HepG2 (cell line): ENCODE results near the gene DCTN3. TPM values are rescaled to one million over a fixed set of nuclear protein-coding genes. Genes with fewer than 3 reads are reported as not detected.

ENCODE experiments used
- DNMT3B ChIP-seq: conservative IDR thresholded peaks from 2 replicates; pipeline ENCODE4 v1.6.1; 2016; ENCODE audit warnings: missing biosample characterization, control low read depth
- DRAP1 ChIP-seq: IDR thresholded peaks from 2 replicates; pipeline ENCODE4 v1.6.1; 2016; ENCODE audit warnings: missing genetic modification reagents, missing compliant biosample characterization
- HNRNPH1 ChIP-seq: fragments of 200-400 bp; formaldehyde crosslinking; optimal IDR thresholded peaks from 2 replicates; pipeline ENCODE3; 2017; ENCODE audit warnings: mild to moderate bottlenecking, low read depth, low read length
- JUND ChIP-seq: sonication (generic); formaldehyde crosslinking; IDR thresholded peaks from 2 replicates; pipeline ENCODE4 v1.8.0; 2022; ENCODE audit warnings: mild to moderate bottlenecking, missing genetic modification reagents
- MXI1 ChIP-seq: IDR thresholded peaks from 3 replicates; pipeline ENCODE4 v1.6.1; 2012; ENCODE audit warnings: low read depth, low read length, inconsistent platforms, borderline replicate concordance
- PRDM4 ChIP-seq: sonication (generic); formaldehyde crosslinking; IDR thresholded peaks from 2 replicates; pipeline ENCODE4 v1.9.0; 2021; ENCODE audit warnings: missing genetic modification reagents, borderline replicate concordance
- RFXAP ChIP-seq: sonication (generic); formaldehyde crosslinking; IDR thresholded peaks from 2 replicates; pipeline ENCODE4 v1.4.0; 2020; ENCODE audit warnings: missing genetic modification reagents, borderline replicate concordance
- ZBTB3 ChIP-seq: sonication (generic); formaldehyde crosslinking; IDR thresholded peaks from 2 replicates; pipeline ENCODE4 v1.4.0; 2020; ENCODE audit warnings: low read depth, mild to moderate bottlenecking, moderate library complexity, missing genetic modification reagents, borderline replicate concordance
- ZFP36L1 ChIP-seq: sonication (generic); formaldehyde crosslinking; IDR thresholded peaks from 2 replicates; pipeline ENCODE4 v1.8.0; 2022; ENCODE audit warnings: mild to moderate bottlenecking, missing genetic modification reagents, moderate library complexity
- ZNF350 ChIP-seq: sonication (generic); formaldehyde crosslinking; IDR thresholded peaks from 2 replicates; pipeline ENCODE4 v1.4.0; 2020; ENCODE audit warnings: mild to moderate bottlenecking, low read depth, missing genetic modification reagents, borderline replicate concordance
- ZNF543 ChIP-seq: sonication (generic); formaldehyde crosslinking; IDR thresholded peaks from 2 replicates; pipeline ENCODE4 v1.4.0; 2020; ENCODE audit warnings: mild to moderate bottlenecking, missing genetic modification reagents
- ZNF607 ChIP-seq: sonication (generic); formaldehyde crosslinking; IDR thresholded peaks from 2 replicates; pipeline ENCODE4 v1.5.1; 2020; ENCODE audit warnings: missing genetic modification reagents, mild to moderate bottlenecking, borderline replicate concordance
- ZNF772 ChIP-seq: sonication (generic); formaldehyde crosslinking; IDR thresholded peaks from 2 replicates; pipeline ENCODE4 v1.5.0; 2020; ENCODE audit warnings: mild to moderate bottlenecking, missing genetic modification reagents
- polyA plus RNA-seq, 8 experiments: library from polyadenylated mRNA; depleted of rRNA in 3 of 8; stranded (reverse) in 7 of 8; unstranded in 1 of 8; fragments of >200 nt; fragmentation: Illumina TruSeq in 4 of 8; extraction: Trizol in 4 of 8; gene quantifications; 2 replicates each; pipeline versions ENCODE4 v1.2.1 to v1.2.3, GENCODE V29; 2011 to 2016; ENCODE audit warnings: low read depth in 4 of 8, missing spikeins in 1 of 8, mixed read lengths in 1 of 8; ENCODE audit not compliant: insufficient read depth in 1 of 8
- total RNA-seq, 5 experiments: library from RNA; depleted of rRNA; stranded (reverse); fragments of >200 nt; fragmentation: Illumina TruSeq; extraction: Trizol; gene quantifications; 2 replicates each; pipeline ENCODE4 v1.2.3, GENCODE V29; 2016; ENCODE audit warnings: low read depth in 1 of 5
- TF ChIP-seq, protein P1 (sequence below): IDR thresholded peaks from 2 replicates; pipeline ENCODE4 v1.6.1; 2016; ENCODE audit warnings: mild to moderate bottlenecking
- TF ChIP-seq, protein P2 (sequence below): sonication (generic); formaldehyde crosslinking; IDR thresholded peaks from 2 replicates; pipeline ENCODE4 v1.8.0; 2022; ENCODE audit warnings: low read depth, missing genetic modification reagents
- TF ChIP-seq, protein P3 (sequence below): sonication (generic); formaldehyde crosslinking; IDR thresholded peaks from 2 replicates; pipeline ENCODE4 v1.5.1; 2020; ENCODE audit warnings: mild to moderate bottlenecking, missing genetic modification reagents, moderate library complexity

The DCTN3 gene
- total and polyA plus RNA-seq, 2 of the 13 experiments (the other 11 are each of a cell fraction or from before 2014, with no cell fraction given): 27.4 to 34.5 TPM

DNA sequence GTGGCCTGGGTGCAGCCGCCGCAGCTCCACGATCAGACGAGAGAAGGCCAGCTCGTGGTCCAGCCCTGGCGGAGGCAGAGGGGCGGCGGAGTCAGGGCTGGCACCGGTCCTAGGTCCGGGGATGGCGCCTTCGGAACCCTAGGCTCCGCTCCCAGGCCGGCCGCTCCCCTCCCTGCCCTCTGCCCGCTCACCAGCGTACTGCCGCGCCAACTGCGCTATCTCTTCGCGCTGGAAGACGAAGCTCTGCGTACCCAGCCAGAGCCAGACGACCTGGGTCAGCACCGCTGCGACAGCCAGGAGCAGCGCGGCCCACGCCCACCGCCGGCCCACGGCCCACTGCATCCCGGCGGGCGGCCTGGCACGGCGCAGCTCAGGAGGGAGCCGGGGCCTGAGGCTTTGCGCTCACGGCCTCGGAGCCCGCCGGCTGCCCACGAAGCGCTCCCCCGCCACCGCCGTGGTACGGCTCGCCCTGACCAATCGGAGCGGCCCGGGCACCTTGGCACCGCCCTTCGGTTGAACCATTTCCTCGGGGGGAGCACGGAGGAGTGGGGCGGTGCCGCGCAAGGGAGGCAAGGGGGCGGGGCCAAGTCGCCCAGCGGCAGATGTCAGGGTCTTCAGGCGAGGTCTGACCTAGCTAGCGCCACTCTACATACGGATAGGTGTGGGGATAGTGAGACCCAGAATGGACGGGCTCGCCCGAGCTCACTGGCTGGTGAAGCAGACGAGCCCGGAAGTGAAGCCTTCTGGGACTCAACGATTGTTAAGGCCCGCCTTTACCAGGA lies 17.3 kb upstream of the DCTN3 start, which contains the start of gene SIGMAR1 (continued):
- TF ChIP-seq, protein P1, sequence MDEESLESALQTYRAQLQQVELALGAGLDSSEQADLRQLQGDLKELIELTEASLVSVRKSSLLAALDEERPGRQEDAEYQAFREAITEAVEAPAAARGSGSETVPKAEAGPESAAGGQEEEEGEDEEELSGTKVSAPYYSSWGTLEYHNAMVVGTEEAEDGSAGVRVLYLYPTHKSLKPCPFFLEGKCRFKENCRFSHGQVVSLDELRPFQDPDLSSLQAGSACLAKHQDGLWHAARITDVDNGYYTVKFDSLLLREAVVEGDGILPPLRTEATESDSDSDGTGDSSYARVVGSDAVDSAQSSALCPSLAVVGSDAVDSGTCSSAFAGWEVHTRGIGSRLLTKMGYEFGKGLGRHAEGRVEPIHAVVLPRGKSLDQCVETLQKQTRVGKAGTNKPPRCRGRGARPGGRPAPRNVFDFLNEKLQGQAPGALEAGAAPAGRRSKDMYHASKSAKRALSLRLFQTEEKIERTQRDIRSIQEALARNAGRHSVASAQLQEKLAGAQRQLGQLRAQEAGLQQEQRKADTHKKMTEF (CRISPR knock-in tag): peak; percentile 75
- TF ChIP-seq ZNF772 (CRISPR knock-in tag): 0 out of 2 replicates have a peak, but pooled peaks have one; percentile 28
- TF ChIP-seq ZFP36L1 (CRISPR knock-in tag): peak; percentile 55; the same call in 1 of the 2 replicates
- TF ChIP-seq, protein P2, sequence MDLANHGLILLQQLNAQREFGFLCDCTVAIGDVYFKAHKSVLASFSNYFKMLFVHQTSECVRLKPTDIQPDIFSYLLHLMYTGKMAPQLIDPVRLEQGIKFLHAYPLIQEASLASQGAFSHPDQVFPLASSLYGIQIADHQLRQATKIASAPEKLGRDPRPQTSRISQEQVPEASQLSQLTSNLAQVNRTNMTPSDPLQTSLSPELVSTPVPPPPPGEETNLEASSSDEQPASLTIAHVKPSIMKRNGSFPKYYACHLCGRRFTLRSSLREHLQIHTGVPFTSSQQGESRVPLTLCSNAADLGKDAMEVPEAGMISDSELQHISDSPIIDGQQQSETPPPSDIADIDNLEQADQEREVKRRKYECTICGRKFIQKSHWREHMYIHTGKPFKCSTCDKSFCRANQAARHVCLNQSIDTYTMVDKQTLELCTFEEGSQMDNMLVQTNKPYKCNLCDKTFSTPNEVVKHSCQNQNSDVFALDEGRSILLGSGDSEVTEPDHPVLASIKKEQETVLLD (CRISPR knock-in tag): 0 out of 2 replicates have a peak, but pooled peaks have one; percentile 51
- 0 out of 2 replicates have a peak, but pooled peaks have one; percentile 0 for TF ChIP-seq JUND (CRISPR knock-in tag)
- TF ChIP-seq ZNF543 (CRISPR knock-in tag): peak; percentile 74; the same call in 1 of the 2 replicates
- TF ChIP-seq RFXAP: peak; percentile 14; the same call in 1 of the 2 replicates
- no peak for TF ChIP-seq ZBTB3 (CRISPR knock-in tag)
- peak; percentile 23; the same call in 1 of the 3 replicates for TF ChIP-seq MXI1
- peak; percentile 69; the same call in 1 of the 2 replicates for TF ChIP-seq ZNF607 (CRISPR knock-in tag)
- peak; percentile 77 for TF ChIP-seq DRAP1 (CRISPR knock-in tag)
- TF ChIP-seq ZNF350 (CRISPR knock-in tag): peak; percentile 61
- TF ChIP-seq PRDM4: no peak; the same call in 1 of the 2 replicates
- TF ChIP-seq HNRNPH1: no peak
- TF ChIP-seq DNMT3B (CRISPR knock-in tag): peak; percentile 42; the same call in 1 of the 2 replicates
- TF ChIP-seq, protein P3, sequence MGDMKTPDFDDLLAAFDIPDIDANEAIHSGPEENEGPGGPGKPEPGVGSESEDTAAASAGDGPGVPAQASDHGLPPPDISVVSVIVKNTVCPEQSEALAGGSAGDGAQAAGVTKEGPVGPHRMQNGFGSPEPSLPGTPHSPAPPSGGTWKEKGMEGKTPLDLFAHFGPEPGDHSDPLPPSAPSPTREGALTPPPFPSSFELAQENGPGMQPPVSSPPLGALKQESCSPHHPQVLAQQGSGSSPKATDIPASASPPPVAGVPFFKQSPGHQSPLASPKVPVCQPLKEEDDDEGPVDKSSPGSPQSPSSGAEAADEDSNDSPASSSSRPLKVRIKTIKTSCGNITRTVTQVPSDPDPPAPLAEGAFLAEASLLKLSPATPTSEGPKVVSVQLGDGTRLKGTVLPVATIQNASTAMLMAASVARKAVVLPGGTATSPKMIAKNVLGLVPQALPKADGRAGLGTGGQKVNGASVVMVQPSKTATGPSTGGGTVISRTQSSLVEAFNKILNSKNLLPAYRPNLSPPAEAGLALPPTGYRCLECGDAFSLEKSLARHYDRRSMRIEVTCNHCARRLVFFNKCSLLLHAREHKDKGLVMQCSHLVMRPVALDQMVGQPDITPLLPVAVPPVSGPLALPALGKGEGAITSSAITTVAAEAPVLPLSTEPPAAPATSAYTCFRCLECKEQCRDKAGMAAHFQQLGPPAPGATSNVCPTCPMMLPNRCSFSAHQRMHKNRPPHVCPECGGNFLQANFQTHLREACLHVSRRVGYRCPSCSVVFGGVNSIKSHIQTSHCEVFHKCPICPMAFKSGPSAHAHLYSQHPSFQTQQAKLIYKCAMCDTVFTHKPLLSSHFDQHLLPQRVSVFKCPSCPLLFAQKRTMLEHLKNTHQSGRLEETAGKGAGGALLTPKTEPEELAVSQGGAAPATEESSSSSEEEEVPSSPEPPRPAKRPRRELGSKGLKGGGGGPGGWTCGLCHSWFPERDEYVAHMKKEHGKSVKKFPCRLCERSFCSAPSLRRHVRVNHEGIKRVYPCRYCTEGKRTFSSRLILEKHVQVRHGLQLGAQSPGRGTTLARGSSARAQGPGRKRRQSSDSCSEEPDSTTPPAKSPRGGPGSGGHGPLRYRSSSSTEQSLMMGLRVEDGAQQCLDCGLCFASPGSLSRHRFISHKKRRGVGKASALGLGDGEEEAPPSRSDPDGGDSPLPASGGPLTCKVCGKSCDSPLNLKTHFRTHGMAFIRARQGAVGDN (CRISPR knock-in tag): peak; percentile 99
